HPDE6-E6E7 (cell line): Measurements from ENCODE around the gene MXD4.
A peak's percentile ranks its signal among the peaks of the same experiment; 100 is the strongest.

Source experiments
- DNase-seq: peaks from one replicate; pipeline ENCODE4 v3.0.0; 2011; ENCODE audit warnings: missing footprints; ENCODE audit errors: extremely low spot score

The MXD4 gene

GRCh38 chr4:2262145-2262943 is 435 bp upstream of the MXD4 start:
- peak; percentile 98 for DNase-seq

GRCh38 chr4:2261110-2261852 is 628 bp downstream of the MXD4 start:
- peak; percentile 20 for DNase-seq

- DNase-seq: no peak
Measured at GRCh38 chr4:2260344-2261109, 1.4 kb downstream of the MXD4 start.

DNA sequence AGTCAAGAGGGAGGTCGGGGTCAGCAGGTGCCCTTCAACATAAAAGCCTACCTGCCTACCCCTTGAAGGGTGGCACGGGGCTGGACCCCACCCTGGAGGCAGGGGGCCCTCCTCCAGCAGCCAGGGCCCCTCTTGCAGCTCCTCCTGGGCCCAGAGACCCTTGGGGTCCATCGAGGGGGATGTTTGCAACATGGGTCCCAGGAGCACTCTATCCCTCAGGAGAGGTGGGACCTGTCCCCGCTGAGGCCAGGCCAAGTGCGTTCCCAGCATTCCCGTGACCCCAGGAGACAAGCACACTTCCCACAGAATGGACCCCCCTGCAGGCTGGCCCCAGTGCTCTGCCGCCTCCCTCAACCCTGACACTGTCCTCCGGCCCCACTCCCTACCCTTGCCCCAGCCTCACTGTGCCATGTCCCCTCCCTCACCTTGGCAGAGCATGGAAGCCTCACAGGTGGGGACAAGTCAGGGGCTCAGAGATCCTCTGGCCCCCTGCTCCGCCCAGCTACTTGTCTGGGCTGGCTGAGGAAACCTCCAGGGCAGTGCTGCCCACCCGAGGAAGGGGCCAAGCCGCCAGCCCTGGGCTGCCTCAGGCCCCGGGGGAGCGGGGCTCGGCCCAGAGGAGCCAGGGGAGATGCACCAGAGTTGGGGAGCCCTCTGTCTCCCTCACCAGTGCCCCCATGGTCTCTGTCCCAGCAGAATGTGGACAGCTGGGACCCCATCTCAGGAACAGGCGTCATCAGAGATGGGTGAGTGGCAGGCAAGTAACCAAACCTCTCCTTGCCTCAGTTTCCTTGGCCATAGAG is 2.2 kb downstream of the MXD4 start:
- no peak for DNase-seq

GRCh38 chr4:2259036-2259540 is 2.8 kb downstream of the MXD4 start:
- no peak for DNase-seq

GRCh38 chr4:2258091-2259035 is 3.5 kb downstream of the MXD4 start:
- no peak for DNase-seq

- DNase-seq: no peak
Measured at GRCh38 chr4:2257361-2258081, 4.4 kb downstream of the MXD4 start.

DNA sequence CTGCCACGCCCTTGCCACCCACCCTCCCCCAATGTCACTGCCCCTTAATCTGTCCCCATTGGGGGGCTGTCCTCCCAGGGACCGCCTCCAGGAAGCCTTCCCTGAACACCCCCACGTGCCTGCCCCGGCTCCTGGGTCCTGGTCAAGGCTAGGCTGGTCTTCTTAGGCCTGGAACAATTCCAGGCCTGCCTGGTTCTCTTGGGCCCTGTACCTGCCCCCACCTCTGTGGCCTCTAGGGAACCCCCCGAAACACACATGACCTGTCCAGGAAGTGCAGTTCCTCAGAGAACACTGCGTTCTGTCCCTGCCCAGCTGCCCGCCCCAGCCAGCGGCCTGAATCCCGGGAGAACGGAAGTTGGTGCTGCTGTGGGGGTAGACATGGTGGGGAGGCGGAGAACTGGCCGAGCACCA is 5.1 kb downstream of the MXD4 start:
- no peak for DNase-seq

GRCh38 chr4:2256156-2256731 is 5.7 kb downstream of the MXD4 start:
- DNase-seq: no peak

DNA sequence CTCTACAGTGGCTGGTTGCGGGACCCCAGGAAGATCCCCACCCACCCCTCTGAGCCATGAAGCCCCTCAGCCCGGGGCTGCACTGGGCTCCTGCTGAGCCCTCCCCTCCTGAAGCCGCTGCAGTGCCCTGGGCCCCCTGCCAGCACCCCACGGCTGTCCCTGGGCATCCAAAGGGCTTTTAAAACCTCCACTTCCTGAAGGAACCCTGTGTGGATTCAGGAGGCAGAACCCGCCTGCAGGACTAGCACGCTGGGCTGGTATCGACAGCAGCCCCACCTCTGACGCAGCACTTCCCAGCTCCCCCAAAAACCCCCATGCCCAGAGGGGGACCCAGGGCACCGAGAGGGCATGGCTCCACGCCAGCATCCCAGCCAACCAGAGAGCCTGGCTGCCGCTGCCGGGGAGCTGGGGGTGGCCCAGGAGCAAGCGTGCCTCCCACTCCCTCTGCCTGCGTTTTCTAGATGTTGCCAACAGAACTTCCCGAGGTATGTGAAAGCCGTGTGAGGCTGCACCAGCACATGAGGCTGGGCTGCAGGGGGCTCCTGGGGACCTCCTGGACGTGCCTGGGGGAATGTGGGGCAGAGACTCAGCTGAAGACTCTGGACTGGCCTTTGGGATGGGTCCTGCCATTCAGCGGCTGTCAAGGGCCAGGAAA is 6.3 kb downstream of the MXD4 start:
- DNase-seq: no peak

GRCh38 chr4:2254665-2255500 is 7.0 kb downstream of the MXD4 start:
- no peak for DNase-seq

GRCh38 chr4:2253160-2254084 is 8.5 kb downstream of the MXD4 start:
- DNase-seq: no peak

DNA sequence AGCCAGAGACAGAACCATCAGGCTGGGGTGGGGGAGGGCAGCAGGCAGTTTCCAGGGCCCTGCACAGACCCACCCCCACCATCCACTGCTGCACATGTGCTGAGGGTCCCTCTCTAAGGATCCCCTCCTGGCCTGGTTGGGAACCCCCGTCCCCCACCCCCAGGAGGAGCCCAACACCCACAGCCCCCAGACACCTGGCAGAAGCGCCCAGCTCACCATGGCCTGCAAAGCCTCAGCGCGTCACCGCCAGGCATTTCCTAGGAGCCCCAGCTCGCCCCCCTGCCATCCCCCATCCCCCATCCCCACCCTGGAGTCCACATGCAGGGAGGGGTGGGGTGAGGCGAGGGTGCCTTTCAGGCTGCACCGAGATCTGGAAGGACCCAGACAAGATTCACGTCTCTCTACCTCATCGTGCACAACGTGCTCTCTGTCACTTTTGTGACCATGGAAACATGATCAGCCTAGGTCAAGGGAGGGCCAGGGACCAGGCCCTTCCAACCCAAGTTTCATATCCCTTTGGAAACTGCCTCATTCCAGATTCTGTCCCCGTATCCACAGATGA is 9.3 kb downstream of the MXD4 start:
- no peak for DNase-seq

GRCh38 chr4:2251795-2252529 is 9.9 kb downstream of the MXD4 start:
- DNase-seq: no peak

DNA sequence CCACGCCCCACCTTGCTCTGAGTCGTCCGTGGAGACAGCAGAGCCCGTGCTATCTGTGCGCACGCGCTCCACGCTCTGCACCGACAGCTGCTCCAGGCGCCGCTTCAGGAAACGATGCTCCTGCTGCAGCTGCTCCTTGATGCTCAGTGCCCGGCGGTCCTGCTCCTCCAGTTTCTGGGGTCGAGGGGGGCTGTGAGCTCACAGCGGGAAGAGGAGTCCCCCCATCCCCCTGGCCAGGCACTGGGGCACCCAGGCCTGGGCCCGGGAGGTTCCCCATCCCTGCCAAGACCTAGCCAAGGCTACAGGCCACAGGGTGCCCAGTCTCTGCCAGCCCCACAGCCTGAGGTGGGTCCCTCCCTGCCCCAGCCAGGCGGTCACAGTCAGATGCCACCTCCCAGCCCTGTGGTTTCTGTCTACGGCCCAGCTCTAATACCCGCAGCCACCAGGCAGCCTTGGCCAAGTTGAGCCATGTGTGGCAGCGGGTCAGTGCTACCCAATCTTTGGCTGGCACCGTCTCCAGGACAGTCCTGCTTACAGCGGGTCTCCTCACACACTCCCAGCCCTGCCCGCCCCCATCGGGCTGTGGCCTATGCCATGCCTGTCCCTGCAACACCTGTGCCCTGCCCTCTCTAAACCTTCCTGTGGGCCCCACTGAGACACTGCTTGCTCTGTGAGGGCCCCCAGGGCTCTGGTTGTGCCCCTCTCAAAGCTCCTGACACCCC is 10.7 kb downstream of the MXD4 start:
- no peak for DNase-seq
